Liver (tissue), 3 donors: ENCODE measurements around the gene MAP2K3.

Experiments used
- EGR1 ChIP-seq, 2 donors: IDR thresholded peaks; 2 replicates each; pipeline ENCODE4 v1.6.1; 2016 to 2018; ENCODE audit warnings: antibody characterized with exemption in 2 of 2, low read depth in 2 of 2
- FOXA1 ChIP-seq: IDR thresholded peaks from 2 replicates; pipeline ENCODE4 v1.6.1; 2016; ENCODE audit warnings: antibody characterized with exemption
- GABPA ChIP-seq, 2 donors: IDR thresholded peaks in 1 of 2; conservative IDR thresholded peaks in 1 of 2; 2 replicates each; pipeline ENCODE4 v1.6.1; 2016; ENCODE audit warnings: antibody characterized with exemption in 2 of 2, mild to moderate bottlenecking in 1 of 2, moderate library complexity in 1 of 2
- JUND ChIP-seq, 2 donors: IDR thresholded peaks; 2 replicates each; pipeline ENCODE4 v1.6.1; 2016; ENCODE audit warnings: antibody characterized with exemption in 2 of 2
- RAD21 ChIP-seq, 2 donors: IDR thresholded peaks; 2 replicates each; pipeline ENCODE4 v1.6.1; 2016; ENCODE audit warnings: antibody characterized with exemption in 2 of 2, mild to moderate bottlenecking in 2 of 2
- SP1 ChIP-seq: IDR thresholded peaks from 2 replicates; pipeline ENCODE4 v1.6.1; 2018; ENCODE audit warnings: antibody characterized with exemption, mild to moderate bottlenecking
- TAF1 ChIP-seq: conservative IDR thresholded peaks from 2 replicates; pipeline ENCODE4 v1.6.1; 2016; ENCODE audit warnings: antibody characterized with exemption, mild to moderate bottlenecking
- YY1 ChIP-seq: IDR thresholded peaks from 2 replicates; pipeline ENCODE4 v1.6.1; 2016; ENCODE audit warnings: antibody characterized with exemption, mild to moderate bottlenecking
- TF ChIP-seq, protein P1 (sequence below): fragments of 150-350 bp; IDR thresholded peaks from 2 replicates; pipeline ENCODE4 v1.5.1; 2017; ENCODE audit warnings: improper control_type of control experiment, low read depth, low read length; ENCODE audit not compliant: missing input control
- TF ChIP-seq, protein P2 (sequence below): IDR thresholded peaks from 2 replicates; pipeline ENCODE4 v1.6.1; 2016; ENCODE audit warnings: antibody characterized with exemption
- TF ChIP-seq, protein P3 (sequence below): IDR thresholded peaks from 2 replicates; pipeline ENCODE4 v1.6.1; 2016; ENCODE audit warnings: antibody characterized with exemption, mild to moderate bottlenecking
- TF ChIP-seq, protein P4 (sequence below): IDR thresholded peaks from 2 replicates; pipeline ENCODE4 v1.6.1; 2016; ENCODE audit warnings: antibody characterized with exemption
- donor health status: healthy.
- donor health status: healthy.

DNA sequence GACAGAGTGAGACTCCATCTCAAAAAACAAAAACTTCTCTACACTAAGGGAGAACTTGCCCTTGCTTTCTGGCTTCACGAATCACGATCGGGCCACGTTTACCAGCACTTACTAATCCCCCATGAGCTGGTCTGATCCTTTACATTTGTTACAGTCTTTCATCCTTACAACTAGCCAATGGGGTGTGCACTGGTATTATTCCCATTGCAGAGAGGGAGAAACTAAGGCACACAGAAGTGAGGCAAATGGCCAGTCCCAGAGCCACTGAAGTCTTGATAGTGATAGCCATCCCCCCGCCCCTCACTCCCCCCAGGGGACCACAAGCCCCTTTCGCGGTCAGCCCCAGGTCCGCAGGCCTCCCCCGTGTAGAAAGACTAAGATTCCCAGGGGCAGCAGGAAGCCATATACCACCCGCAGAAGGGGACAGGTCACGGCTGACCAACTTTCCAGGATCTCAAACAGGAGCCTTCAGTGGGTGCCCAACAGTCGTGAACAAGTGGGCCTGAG lies 32.2 kb upstream of the MAP2K3 start:
- no peak for TF ChIP-seq YY1
- TF ChIP-seq, protein P1, sequence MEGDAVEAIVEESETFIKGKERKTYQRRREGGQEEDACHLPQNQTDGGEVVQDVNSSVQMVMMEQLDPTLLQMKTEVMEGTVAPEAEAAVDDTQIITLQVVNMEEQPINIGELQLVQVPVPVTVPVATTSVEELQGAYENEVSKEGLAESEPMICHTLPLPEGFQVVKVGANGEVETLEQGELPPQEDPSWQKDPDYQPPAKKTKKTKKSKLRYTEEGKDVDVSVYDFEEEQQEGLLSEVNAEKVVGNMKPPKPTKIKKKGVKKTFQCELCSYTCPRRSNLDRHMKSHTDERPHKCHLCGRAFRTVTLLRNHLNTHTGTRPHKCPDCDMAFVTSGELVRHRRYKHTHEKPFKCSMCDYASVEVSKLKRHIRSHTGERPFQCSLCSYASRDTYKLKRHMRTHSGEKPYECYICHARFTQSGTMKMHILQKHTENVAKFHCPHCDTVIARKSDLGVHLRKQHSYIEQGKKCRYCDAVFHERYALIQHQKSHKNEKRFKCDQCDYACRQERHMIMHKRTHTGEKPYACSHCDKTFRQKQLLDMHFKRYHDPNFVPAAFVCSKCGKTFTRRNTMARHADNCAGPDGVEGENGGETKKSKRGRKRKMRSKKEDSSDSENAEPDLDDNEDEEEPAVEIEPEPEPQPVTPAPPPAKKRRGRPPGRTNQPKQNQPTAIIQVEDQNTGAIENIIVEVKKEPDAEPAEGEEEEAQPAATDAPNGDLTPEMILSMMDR, result no peak
- TF ChIP-seq SP1, result no peak
- TF ChIP-seq, protein P2, sequence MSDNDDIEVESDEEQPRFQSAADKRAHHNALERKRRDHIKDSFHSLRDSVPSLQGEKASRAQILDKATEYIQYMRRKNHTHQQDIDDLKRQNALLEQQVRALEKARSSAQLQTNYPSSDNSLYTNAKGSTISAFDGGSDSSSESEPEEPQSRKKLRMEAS, result no peak
- no peak for TF ChIP-seq TAF1
- no peak for TF ChIP-seq RAD21 (IDR thresholded peaks at IDR 0.05)
- TF ChIP-seq, protein P3, sequence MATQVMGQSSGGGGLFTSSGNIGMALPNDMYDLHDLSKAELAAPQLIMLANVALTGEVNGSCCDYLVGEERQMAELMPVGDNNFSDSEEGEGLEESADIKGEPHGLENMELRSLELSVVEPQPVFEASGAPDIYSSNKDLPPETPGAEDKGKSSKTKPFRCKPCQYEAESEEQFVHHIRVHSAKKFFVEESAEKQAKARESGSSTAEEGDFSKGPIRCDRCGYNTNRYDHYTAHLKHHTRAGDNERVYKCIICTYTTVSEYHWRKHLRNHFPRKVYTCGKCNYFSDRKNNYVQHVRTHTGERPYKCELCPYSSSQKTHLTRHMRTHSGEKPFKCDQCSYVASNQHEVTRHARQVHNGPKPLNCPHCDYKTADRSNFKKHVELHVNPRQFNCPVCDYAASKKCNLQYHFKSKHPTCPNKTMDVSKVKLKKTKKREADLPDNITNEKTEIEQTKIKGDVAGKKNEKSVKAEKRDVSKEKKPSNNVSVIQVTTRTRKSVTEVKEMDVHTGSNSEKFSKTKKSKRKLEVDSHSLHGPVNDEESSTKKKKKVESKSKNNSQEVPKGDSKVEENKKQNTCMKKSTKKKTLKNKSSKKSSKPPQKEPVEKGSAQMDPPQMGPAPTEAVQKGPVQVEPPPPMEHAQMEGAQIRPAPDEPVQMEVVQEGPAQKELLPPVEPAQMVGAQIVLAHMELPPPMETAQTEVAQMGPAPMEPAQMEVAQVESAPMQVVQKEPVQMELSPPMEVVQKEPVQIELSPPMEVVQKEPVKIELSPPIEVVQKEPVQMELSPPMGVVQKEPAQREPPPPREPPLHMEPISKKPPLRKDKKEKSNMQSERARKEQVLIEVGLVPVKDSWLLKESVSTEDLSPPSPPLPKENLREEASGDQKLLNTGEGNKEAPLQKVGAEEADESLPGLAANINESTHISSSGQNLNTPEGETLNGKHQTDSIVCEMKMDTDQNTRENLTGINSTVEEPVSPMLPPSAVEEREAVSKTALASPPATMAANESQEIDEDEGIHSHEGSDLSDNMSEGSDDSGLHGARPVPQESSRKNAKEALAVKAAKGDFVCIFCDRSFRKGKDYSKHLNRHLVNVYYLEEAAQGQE, result no peak
- no peak for TF ChIP-seq GABPA (IDR thresholded peaks at IDR 0.05 in 1 of 2, conservative IDR thresholded peaks at IDR 0.05 in 1 of 2)
- TF ChIP-seq EGR1 (IDR thresholded peaks at IDR 0.05; ENCODE audit: low read depth in 2 of 2), result no peak
- TF ChIP-seq, protein P4, sequence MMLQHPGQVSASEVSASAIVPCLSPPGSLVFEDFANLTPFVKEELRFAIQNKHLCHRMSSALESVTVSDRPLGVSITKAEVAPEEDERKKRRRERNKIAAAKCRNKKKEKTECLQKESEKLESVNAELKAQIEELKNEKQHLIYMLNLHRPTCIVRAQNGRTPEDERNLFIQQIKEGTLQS, result no peak
- TF ChIP-seq FOXA1, result no peak
- no peak for TF ChIP-seq JUND (IDR thresholded peaks at IDR 0.05)
